ENCODE results near the gene CIB4.
"Not testable (repeated sequence)": the region's sequence is repeated elsewhere in the genome, so short reads cannot be mapped to it uniquely, and the experiment has no call there.

CIB4 gene

DNA sequence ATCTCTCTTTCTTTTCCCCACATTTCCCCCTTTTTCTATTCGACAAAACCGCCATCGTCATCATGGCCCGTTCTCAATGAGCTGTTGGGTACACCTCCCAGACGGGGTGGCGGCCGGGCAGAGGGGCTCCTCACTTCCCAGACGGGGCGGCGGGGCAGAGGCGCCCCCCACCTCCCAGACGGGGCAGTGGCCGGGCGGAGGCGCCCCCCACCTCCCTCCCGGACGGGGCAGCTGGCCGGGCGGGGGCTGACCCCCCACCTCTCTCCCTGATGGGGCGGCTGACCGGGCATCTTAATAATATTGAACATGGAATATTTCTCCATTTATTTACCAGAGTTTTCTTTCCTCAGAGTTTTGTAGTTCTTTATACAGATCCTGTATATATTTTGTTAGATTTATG lies 24.1 kb upstream of the CIB4 start:
- not testable (repeated sequence) for DNase-seq

DNA sequence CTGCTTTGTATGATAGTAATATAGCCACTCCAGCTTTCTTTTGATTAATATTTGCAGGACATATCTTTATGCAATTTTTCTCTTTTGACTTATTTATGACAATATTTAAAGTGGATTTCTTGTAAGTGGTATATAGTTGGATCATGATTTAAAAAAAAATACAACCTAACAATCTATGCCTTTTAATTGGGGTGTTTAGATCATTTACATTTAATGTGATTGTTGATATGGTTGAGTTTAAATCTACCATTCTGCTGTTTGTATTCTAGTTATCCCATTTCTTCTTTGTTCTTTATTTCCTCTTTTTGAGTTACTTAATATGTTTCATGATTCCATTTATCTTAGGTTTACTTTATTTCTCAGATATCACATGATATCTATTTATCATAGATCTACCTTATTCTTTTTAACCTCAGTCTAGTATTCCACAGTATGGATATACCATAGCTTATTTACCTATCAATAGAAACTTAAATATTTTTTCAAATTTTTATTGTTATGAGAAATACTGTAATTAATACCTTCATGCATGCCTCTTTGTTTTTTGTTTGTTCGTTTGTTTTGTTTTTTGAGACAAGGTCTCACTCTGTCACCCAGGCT lies 19.3 kb upstream of the CIB4 start:
- DNase-seq = no peak

DNA sequence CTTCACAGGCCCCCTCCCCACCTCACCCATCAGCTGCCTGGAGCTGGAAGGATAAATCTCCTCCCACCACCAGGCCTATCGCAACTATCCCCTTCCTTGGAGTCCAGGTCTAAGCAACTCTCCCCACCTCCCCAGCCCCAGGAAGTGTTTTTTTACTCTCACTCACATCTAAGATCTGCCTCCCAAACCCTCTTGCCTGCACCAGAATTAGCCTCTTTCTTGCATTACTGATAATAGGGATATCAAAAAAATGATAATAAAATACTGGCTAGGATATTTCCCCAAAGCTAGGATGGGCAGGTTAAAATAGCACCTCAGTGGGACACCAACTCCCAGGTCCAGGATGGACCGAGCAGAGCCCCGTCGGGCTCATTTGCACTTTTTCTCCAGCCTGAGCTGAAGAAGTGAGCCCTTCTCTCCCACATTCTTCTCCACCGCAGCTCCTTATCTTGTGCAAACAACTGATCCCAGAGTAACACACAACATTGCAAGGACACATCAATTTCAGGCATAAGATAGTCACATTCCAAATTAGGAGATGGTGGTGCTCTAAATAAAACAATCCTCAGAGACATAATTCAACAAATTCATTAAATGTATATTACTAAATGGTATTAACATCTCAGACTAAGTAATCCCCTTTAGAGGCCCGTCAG lies 17.7 kb upstream of the CIB4 start:
- no peak for DNase-seq

DNA sequence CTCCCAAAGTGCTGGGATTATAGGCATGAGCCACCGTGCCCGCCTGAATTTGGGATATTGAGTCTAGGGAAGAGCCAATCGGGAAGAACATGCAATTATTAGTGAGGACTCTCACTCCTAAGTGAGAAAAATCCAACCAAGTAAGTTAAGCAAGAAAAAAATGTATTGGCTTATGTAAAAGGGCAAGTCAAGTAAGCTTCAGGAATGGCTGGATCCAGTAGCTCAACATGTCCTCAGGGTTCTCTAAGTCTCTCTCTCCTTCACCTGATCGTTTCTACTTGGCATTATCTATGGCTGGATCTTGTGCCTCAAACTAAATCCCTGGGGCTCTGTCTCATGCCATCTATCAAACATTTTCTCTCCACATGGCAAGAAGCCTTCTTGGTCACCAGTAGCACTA lies 16.1 kb upstream of the CIB4 start:
- no peak for DNase-seq

DNA sequence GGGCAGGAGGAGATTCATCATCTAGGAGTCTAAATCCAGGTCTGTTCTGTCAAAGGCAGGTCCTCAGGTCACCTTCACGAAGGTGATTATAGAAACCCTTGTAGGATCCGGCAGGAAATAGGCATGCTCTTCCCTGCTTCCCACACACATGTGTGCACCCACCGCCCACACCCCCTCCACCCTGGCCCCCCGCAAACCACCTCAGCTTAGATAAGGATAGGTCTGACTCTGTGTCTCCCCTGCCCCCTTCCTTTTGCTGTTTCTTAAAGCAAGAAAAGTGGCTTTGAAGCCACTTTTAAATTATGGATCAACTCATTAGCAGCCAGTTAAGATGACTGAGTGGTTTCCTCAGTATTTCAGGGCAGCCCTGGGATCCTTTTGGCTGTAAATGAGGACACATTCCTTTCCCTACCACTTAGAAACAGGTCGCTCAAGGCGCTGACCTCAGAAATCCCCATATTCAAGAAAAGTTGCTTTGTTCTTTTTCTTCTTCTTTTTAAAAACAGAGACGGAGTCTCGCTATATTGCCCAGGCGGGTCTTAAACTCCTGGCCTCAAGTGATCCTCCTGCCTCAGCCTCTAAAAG lies 14.5 kb upstream of the CIB4 start:
- DNase-seq = no peak

DNA sequence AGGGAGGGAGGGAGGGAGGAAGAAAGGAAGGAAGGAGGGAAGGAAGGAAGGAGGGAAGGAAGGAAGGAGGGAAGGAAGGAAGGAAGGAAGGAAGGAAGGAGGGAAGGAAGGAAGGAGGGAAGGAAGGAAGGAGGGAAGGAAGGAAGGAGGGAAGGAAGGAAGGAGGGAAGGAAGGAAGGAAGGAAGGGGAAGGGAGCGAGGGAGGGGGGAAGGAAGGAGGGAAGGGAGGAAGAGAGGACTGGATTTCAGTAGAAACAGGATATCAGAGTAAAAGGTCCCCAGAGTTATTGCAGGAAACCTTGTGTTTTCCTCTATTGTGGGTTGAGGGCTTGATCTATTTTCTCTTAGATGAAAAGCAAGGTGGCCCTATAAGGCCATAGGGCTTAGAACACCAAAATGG lies 14.0 kb upstream of the CIB4 start:
- DNase-seq = not testable (repeated sequence)

DNA sequence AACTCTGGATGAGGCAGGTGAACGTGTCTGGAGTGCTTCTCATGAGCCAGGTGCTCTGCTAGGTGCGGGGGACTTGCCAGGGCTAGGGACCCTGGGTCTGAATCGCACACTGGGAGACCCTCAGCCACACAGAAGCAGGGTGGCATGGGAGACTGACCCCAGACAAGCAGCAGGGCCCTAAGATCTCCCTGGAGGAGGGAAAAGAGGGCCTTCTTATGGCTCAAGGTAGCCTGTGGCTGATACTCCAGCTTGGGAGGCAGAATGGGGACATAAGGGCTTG lies 12.8 kb upstream of the CIB4 start:
- DNase-seq = no peak

DNA sequence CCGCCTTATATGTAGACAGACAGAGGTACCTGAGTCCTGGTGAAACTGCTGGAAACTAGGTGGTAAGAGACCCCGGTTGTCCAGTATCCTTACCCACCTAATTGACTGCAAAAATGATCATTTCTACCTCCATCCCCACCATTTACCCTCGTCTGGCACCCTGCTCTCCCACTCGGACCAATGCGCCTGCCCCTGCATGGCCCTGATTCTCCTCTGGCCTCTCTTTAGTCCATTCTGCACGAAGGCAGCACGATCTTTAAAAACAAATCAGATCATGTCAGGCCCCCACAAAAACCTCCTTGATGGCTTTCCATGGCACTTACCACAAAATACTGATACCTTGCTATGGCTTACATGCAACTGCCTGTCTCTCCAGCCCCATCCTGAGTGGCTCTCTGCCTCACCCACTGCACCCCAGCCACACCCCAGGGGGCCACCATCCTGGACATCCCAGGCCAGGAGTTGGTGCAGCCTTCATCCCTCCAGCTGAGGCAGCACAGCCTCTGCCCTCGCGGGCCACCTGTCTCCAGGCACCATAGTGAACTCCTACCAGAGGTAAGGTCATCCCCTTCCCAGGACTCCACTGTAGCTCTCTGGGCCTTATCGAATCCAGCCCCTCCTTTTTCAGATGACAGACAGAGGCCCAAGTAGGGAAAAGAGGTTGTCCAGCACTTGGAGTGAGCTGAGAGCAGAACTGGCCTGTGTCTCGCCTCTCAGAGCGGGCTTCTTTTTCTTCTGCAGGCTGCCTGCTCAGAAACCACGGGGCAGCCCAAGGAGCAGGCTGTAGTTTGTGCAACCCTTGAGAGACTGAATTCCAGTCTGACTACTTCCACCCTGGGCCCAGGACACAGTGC lies 12.3 kb upstream of the CIB4 start:
- no peak for DNase-seq

DNA sequence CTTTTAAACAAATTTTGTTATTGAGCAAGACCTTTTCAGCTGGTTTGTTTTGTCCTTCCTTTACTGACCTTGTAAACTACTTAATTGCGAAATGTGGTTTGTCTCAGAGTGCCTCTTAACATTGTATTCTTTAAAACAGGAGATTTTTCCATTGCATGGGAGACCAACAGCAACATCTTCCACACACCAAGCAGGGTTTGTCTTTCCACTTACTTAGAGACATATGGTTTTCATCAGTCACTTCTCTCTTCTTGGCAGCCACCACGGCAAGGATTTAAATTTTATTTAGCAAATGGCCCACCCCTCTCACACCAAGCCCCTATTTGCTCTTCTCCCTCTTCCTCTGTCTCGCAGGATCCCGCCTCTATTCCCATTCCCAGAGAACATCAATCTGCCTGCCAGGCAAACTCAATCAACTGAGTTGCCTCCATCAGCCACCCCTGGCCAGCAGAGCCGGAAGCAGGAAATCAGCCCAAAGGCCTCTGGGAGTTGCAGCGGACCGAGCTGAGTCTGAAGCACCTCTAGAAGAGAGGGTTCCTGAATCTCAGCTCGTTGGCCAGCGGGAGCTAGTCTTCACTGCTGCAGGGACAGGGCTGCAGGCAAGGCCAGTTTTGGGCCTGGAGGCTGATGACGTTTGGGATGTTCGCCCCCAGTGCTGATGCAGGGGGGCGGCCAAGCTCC lies 11.3 kb upstream of the CIB4 start:
- no peak for DNase-seq

DNA sequence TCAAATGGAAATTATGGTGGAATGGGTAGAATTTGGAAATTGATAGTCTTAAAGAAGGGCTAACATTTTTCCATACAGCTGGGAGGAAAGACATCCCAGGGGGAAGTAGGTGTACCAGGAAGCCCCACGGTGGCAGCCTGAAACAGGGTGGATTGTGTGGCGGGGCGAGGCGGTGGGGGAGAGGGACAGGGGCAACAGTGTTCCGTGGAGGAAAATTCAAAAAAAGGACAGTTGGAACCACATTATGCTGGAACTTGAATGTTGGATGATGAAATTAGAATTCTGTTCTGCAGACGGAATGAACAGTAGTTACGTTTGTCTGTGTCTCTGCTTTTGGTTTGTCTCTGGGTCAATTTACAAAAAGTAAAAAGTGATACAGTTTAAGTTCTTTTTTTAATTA lies 10.6 kb upstream of the CIB4 start:
- no peak for DNase-seq

DNA sequence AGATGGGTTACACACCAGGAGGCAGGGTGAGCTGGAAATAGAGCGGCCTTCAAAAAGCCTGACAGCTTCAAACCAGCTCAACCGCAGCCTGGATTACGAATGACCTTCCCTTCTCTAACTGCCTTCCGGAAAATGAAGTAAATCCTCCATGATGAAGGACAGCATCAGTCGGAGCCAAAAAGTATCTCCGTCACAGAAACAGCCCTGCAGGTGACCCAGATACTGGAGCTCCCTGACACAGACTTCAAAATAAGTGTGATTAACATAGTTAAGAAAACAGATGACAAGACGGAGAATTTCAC lies 10.3 kb upstream of the CIB4 start:
- DNase-seq = no peak

DNA sequence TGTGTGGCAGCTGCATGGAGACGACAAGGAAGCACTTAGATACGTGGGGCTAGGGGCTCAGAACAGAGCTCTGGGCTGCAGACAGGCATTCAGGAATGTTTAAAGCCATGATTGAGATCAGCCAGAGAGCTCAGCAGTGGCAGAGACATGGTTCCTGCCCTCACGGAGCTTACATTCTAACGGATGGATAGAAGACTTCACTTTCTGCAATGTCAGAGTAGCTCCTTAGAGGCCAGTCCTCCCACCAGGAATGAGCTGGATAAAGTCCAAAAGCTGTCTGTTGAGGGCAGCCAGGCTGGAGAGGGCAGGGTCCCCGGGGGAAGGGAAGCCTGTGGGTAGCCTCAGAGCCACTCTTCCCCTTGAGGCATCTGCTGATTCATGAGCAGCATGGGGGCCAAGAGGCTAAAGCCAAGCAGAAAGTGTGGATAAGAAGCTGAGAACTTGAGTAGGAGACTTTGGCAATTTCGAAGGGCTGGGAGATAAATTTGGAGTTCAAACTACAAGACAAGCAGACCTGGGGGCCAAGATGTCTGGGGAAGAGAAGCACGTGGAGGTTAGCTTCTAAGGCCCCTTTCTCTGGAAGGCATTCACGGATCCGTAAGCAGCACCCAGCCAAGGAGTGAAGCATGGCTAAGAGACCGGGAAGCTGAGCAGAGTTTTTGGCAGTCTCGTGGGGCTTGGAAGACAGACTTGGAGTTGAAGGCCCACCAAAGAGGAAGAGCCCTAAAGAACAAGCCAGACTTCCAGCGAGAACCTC lies 9.7 kb upstream of the CIB4 start:
- DNase-seq = no peak

DNA sequence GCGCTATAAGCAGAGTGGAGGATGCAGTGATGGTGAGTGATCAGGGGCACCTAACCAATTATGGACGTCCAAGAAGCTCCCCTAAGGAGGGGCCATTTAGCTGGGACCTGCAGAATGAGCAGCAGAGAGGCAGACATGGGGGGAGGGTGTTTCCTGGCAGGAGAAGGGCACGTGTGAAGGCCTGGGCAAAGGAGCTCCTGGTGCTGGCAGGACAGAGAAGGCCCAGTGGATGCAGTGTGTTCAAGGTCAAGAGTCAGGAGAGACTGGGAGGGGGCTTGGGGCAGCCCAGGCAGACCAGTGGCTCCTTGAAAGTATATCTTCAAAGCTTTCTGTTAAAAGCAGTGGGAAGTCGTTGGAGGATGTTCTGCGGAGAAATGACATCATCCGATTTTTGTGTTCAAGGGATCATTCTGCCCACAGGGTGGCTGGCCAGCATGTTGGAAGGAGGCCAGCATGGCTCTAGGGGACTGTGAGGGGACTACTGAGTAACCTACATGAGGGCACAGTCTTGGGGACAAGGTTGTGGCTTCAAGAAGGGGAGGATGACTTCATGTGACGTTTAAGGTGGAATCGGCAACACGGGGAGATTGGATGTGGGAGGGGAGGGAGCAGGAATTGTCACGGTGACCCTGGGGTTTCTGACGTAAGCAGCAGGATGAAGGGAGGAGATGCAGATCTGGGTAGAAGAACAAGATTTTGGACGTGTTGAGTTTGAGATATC lies 9.0 kb upstream of the CIB4 start:
- no peak for DNase-seq

DNA sequence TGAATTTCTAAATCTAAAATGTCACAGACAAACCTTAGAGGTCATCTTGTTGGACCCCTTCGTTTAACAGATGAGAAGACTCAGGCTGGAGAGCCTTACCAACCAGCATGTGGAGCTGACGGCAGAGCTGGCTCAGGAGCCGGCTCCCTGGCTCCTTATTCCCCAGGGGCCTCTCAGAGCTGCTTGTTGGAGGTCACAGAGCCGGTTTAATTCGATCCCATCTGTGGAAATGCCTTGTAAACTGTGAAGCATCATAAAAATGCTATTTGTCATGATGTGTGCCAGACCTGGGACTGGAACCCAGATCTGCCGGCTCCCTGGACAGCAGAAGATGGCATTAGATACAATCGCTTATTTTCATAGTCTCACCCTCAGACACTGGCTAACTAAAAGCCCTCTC lies 8.2 kb upstream of the CIB4 start:
- DNase-seq = no peak

DNA sequence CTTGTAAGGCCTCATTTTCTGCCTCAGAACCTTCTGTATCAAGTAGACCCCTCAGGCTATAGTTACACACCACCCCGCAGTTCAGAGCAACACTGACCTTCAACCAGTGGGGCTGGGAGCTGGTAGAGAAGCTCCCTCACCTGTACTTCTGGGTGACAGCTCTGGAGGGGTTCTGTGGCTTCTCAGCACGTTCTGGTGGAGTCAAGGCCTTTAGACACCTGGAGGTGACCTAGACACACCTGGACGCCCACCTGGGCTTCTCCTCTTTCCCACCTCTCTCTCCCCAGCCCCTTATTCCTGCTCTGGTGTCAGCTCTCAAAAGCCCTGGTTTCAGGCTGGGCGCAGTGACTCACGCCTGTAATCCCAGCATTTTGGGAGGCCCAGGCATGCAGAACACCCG lies 7.3 kb upstream of the CIB4 start:
- no peak for DNase-seq

DNA sequence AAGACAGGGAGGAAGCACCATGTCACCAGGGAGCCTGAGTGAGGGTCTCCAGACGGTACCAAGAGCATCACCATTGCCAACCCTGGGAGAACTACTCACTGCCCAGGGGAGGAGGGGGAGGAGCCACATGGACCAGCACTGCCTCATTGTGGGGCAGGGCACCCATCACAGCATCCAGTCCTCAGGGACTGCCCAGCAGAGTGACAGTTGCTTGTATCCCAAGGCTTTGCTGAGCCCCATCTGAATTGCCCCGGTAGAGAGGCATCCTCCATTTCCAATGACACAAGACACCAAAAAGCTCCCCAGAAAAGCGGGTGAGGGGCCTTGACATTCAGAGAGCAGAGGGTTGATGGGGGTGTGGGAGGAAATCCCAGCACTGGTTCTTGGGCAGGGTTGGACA lies 6.8 kb upstream of the CIB4 start:
- no peak for DNase-seq

DNA sequence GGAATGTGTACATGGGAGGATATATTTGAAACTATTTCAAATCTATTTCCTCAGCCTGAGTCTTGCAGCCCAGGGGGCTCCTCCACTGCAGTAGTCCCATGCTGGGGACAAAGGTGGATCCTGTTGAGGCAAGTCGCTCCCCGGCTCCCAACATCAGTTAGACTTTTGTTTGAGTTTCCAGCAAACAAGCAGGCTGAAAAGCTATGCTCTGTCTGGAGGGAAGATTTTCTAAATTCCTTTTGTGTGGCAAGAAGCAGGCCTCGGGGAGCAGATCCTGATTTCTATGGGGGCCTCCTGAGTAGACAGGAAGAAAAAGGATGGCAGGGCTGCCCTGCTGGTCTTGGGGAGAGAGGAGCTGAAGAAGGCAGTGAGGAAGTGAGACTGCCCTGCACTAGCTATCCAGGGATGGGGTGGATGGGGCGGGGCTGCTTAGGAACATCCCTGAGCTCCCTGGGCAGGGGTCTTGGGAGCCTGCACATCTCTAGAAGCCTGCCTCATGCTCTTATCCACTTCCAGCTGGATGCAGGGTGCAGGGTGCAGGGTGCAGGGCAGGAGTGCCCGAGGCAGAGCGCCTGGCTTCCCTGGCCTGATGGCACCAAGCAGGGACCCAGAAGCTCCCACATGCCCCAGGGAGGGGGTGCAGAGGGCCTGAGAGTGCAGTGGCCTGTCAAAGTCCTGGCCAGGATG lies 6.0 kb upstream of the CIB4 start:
- no peak for DNase-seq

DNA sequence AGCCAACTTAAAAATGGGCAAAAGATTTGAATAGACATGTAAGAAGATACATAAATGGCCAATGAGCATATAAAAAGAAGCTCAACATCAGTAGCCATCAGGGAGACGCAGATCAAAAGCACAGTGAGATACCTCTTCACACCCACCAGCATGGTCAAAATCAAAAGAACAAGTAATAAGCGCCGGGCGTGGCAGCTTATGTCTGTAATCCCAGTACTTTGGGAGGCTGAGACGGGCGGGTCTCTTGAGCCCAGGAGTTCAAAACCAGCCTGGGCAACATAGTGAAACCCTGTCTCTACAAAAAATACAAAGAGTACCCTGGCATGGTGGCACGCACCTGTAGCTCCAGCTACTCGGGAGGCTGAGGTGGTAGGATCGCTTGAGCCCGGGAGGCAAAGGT lies 4.6 kb upstream of the CIB4 start:
- no peak for DNase-seq

DNA sequence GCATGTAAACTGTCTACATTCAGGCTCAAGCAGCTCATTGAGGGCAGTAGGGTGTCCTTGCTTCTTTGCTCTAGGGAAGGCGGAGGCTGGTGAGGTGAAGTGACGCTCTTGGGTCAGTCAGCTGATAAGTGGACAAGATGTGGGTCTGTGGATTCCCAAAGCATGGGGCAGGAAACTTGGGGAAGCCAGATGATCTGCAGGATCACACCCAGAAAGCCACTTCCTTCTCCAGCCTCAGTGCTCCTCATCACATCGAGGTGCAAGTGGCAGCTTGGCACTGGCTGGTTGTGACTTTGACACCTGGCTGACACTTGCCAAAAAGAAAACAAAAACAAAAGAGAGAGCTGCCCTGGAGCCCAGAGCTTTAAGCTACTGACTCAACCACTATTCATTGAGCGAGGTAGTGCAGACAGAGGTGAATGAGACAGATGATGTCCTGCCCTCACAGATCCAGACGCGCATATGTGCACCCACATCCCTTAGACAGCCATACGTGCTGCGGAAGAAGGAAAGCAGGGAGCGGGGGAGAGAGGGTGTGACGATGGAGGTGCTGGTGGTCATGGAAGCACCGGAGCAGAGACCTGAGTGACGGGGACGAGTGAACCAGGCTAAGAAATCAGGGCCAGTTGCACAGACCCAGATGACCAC lies 3.1 kb upstream of the CIB4 start:
- DNase-seq = no peak

DNA sequence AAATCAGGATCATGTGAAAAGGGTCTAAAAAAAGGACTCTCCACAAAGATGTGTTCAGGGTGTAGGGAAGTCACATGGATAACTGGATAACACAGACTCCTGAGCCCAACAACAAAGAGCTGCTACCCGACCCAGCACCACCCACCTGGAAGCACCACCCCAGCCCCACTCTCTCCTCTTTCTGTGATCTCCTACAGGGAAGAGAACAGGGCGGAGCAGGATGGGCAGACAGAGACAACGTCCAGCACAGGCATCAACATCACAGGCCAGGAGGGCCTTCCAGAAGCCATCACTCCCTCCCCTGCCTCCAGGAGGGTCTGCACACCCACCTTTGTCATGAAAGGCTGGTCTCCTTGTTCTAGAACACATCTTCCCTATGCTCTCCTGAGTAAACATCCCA lies 1.3 kb upstream of the CIB4 start:
- DNase-seq = no peak

DNA sequence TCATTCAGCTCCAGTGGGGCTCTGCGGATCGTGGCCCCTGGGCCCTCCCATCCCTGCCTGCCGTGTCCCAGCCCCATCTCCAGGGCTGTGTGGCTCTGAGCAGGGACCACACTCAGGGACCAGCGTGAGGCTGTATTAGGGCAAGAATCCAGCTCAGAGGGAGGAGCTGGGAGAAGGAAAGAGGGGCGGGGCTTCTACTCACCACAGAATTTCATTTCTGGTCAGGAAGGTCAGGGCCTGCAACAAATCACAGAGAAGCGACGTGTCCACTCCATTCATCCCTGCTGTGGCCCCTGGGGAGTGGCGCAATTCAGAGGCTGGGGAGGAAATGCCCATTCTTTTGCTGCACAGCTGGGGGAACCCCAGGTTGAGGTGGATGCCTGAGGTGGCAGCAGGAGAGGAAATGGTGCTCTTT lies 828 bp downstream of the CIB4 start:
- no peak for DNase-seq

All from COR-L47 (cell line).